MCF 10A (cell line): ENCODE data around the gene PITX1. TPM values are rescaled to one million over a fixed set of nuclear protein-coding genes. Genes with fewer than 3 reads are reported as not detected.
"Not testable (repeated sequence)": the region's sequence is repeated elsewhere in the genome, so short reads cannot be mapped to it uniquely, and the experiment has no call there.

Experiments
- Bru-seq: library from RNA; stranded (reverse); fragments of 400-500 nt; gene quantifications from one replicate; lab custom pipeline; 2021; lab: Mats Ljungman, UMichigan
- BruChase-seq, 2 experiments: library from RNA; stranded (reverse); fragments of 400-500 nt; gene quantifications; one replicate each; lab custom pipeline; 2021; lab: Mats Ljungman, UMichigan
- BruUV-seq: library from RNA; stranded (reverse); fragments of 400-500 nt; replicated peaks from 2 replicates; lab custom pipeline; 2021; lab: Mats Ljungman, UMichigan
- CTCF ChIA-PET: fragments of 300-600 bp; sonication (Branson Sonifier 250); formaldehyde crosslinking; extraction: SDS; loops from one replicate; lab custom pipeline; 2021; ENCODE audit warnings: antibody characterized with exemption, inconsistent platforms; lab: Yijun Ruan, JAX
- POLR2A ChIA-PET: fragments of 300-600, 350-650 bp; sonication (Branson Sonifier 250); formaldehyde crosslinking; extraction: SDS; loops from one replicate; lab custom pipeline; 2020; ENCODE audit warnings: antibody characterized with exemption, inconsistent platforms; lab: Yijun Ruan, JAX
- DNase-seq: peaks from one replicate; pipeline ENCODE4 v3.0.0-alpha.2; 2018; ENCODE audit not compliant: unreplicated experiment
- H3K27ac Mint-ChIP-seq: one replicate; pipeline ENCODE4 v1.8.0; 2022; ENCODE audit warnings: mild to moderate bottlenecking, low read depth, mixed read lengths; ENCODE audit not compliant: unreplicated experiment
- H3K27me3 Mint-ChIP-seq: one replicate; pipeline ENCODE4 v1.8.0; 2022; ENCODE audit warnings: mixed read lengths; ENCODE audit not compliant: insufficient read depth, unreplicated experiment
- H3K36me3 Mint-ChIP-seq: one replicate; pipeline ENCODE4 v1.8.0; 2022; ENCODE audit warnings: mild to moderate bottlenecking, moderate library complexity, mixed read lengths; ENCODE audit not compliant: insufficient read depth, unreplicated experiment
- H3K4me1 Mint-ChIP-seq: one replicate; pipeline ENCODE4 v1.8.0; 2022; ENCODE audit warnings: mixed read lengths; ENCODE audit not compliant: insufficient read depth, unreplicated experiment
- H3K4me3 Mint-ChIP-seq: one replicate; pipeline ENCODE4 v1.8.0; 2022; ENCODE audit warnings: mild to moderate bottlenecking, moderate library complexity, mixed read lengths; ENCODE audit not compliant: unreplicated experiment
- H3K9me3 Mint-ChIP-seq: one replicate; pipeline ENCODE4 v1.8.0; 2022; ENCODE audit warnings: mixed read lengths; ENCODE audit not compliant: unreplicated experiment
- intact Hi-C: fragments of 100-400 bp; cut with micrococcal nuclease; formaldehyde crosslinking; loops from 2 replicates; pipeline ENCODE4 v1.14.1; 2022
- long read RNA-seq: library from polyadenylated mRNA; stranded (forward); transcript quantifications from one replicate; pipeline ENCODE4 v2.0.0, GENCODE V29; 2022
- total RNA-seq: library from RNA; stranded (reverse); gene quantifications from 2 replicates; pipeline ENCODE4 v1.2.3, GENCODE V29; 2022
- TF ChIP-seq, protein P1 (sequence below): fragments of 200-600 bp; IDR thresholded peaks from one replicate; pipeline ENCODE4 v1.8.0; 2022; ENCODE audit warnings: antibody characterized with exemption, mild to moderate bottlenecking; ENCODE audit not compliant: unreplicated experiment

Gene PITX1
- total RNA-seq (37.1 and 42.9 TPM in 2 replicates), Bru-seq, nascent RNA (percentile 65 among the genes with signal in this experiment), BruChase-seq, experiment 1, labeled RNA remaining after a 6-hour chase (percentile 70 among the genes with signal in this experiment), BruChase-seq, experiment 2, labeled RNA remaining after a 2-hour chase (percentile 59 among the genes with signal in this experiment)
- long read RNA-seq, transcript PITX1-204 (2 exons, 770 nt), result minor isoform, 6 of 172 reads
- long read RNA-seq, transcript PITX1-201 (3 exons, 2,406 nt), result major isoform, 146 of 172 reads
- long read RNA-seq, partial matches to known transcripts, result 0 of 172 reads
- long read RNA-seq, other reads (novel, unspliced or antisense), result 20 of 172 reads

- H3K9me3 Mint-ChIP-seq, result peaks cover 8% of the 10 kb centered on the region
- H3K4me3 Mint-ChIP-seq, result peak within 1 kb of the TSS; percentile 88
- peaks cover 18% of the 10 kb centered on the region for H3K36me3 Mint-ChIP-seq
- H3K4me1 Mint-ChIP-seq, result peaks cover 14% of the 10 kb centered on the region
- ChIA-PET CTCF (interaction anchor here (0.7 to 2.0 kb wide), 10 partner anchors 25 to 1611 kb away, joined by 3 to 9 read pairs (median 3); no protein-coding TSS in a partner anchor), POLR2A (interaction anchor here (0.6 to 3.9 kb wide), 22 partner anchors 10 to 169 kb away, joined by 3 to 55 read pairs (median 4); partner anchors contain the start of gene PCBD2)
- DNase-seq, result no peak
- no peaks in the 10 kb centered on the region for H3K27me3 Mint-ChIP-seq
- BruUV-seq, result no TSS peak
- H3K27ac Mint-ChIP-seq, result peak within 1 kb of the TSS; percentile 76
- intact Hi-C loops, result loop anchor here (2.0 to 5.0 kb wide), 3 partner anchors 107 to 298 kb away; no protein-coding TSS in a partner anchor
- TF ChIP-seq, protein P1, sequence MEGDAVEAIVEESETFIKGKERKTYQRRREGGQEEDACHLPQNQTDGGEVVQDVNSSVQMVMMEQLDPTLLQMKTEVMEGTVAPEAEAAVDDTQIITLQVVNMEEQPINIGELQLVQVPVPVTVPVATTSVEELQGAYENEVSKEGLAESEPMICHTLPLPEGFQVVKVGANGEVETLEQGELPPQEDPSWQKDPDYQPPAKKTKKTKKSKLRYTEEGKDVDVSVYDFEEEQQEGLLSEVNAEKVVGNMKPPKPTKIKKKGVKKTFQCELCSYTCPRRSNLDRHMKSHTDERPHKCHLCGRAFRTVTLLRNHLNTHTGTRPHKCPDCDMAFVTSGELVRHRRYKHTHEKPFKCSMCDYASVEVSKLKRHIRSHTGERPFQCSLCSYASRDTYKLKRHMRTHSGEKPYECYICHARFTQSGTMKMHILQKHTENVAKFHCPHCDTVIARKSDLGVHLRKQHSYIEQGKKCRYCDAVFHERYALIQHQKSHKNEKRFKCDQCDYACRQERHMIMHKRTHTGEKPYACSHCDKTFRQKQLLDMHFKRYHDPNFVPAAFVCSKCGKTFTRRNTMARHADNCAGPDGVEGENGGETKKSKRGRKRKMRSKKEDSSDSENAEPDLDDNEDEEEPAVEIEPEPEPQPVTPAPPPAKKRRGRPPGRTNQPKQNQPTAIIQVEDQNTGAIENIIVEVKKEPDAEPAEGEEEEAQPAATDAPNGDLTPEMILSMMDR, result no peak
These were observed at the start of gene PITX1 for GRCh38 chr5:135033901-135034235. PITX1 (minus strand) TSS chr5:135034228; CDS start chr5:135033881, 347 bp downstream.

GRCh38 chr5:135083334-135083733 lies 49.3 kb upstream of the PITX1 start:
- H3K36me3 Mint-ChIP-seq, intact Hi-C loops, H3K27me3 Mint-ChIP-seq, H3K27ac Mint-ChIP-seq, H3K4me1 Mint-ChIP-seq, BruUV-seq, CTCF ChIA-PET, DNase-seq, POLR2A ChIA-PET, H3K4me3 Mint-ChIP-seq: not testable (repeated sequence)
- H3K9me3 Mint-ChIP-seq, result peaks cover 22% of the 10 kb centered on the region

DNA sequence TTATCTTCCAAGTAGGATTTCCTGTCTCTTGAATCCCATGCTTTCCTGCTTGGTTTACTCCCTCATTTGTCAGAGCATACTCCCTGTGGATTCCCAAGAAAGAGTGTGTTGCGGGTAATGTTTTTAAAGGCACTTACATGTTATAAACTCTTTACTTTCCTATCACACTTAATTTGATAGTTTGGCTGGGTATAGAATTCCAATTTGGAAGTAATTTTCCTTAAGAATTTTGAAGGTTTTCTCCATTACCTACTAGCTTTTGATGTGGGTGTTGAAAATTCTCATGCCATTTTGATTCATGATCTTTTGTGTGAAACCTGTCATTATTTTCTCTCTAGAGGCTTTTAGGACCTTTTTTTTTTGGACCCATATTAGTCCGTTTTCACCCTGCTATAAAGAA lies 47.2 kb upstream of the PITX1 start:
- no peak overlapping the region for H3K27ac Mint-ChIP-seq
- intact Hi-C loops, result no loop called here
- BruUV-seq, result no TSS peak
- ChIA-PET POLR2A (interaction anchor here (0.6 kb wide), 1 partner anchor 15 kb away, joined by 3 read pairs; no protein-coding TSS in a partner anchor), CTCF (no interaction called here)
- no peak for DNase-seq
- TF ChIP-seq, protein P1, result no peak
- no peak overlapping the region for H3K4me3 Mint-ChIP-seq
- H3K4me1 Mint-ChIP-seq, result peaks cover 8% of the 10 kb centered on the region
- H3K36me3 Mint-ChIP-seq, result no peaks in the 10 kb centered on the region
- no peaks in the 10 kb centered on the region for H3K27me3 Mint-ChIP-seq
- H3K9me3 Mint-ChIP-seq, result peaks cover 22% of the 10 kb centered on the region

GRCh38 chr5:135079760-135080159 lies 45.7 kb upstream of the PITX1 start:
- H3K4me1 Mint-ChIP-seq, result no peaks in the 10 kb centered on the region
- BruUV-seq, result no TSS peak
- no peaks in the 10 kb centered on the region for H3K27me3 Mint-ChIP-seq
- ChIA-PET CTCF (interaction anchor here (0.7 kb wide), 1 partner anchor 346 kb away, joined by 3 read pairs; no protein-coding TSS in a partner anchor), POLR2A (interaction anchor here (1.0 kb wide), 1 partner anchor 46 kb away, joined by 3 read pairs; the partner anchor contains the start of gene PITX1)
- H3K27ac Mint-ChIP-seq, result no peak overlapping the region
- no peak for DNase-seq
- TF ChIP-seq, protein P1, result no peak
- no peak overlapping the region for H3K4me3 Mint-ChIP-seq
- intact Hi-C loops, result no loop called here
- H3K9me3 Mint-ChIP-seq, result peaks cover 22% of the 10 kb centered on the region
- H3K36me3 Mint-ChIP-seq, result no peaks in the 10 kb centered on the region
